NCI-H82 treated with DMSO at 0.1 percent for 48 hours (cell line): ENCODE measurements around the gene HPSE.
"Not testable (repeated sequence)": the region's sequence is repeated elsewhere in the genome, so short reads cannot be mapped to it uniquely, and the experiment has no call there.

Source experiments
- DNase-seq: peaks from one replicate; lab custom pipeline; 2025; ENCODE audit not compliant: unreplicated experiment; lab: John Stamatoyannopoulos, UW

The HPSE gene

GRCh38 chr4:83284193-83285054 is 50.2 kb downstream of the HPSE start, which contains the start of gene COQ2:
TSS of gene COQ2 (minus strand) at chr4:83284798. CDS start at chr4:83284764, 34 bp downstream.
- DNase-seq: peak; percentile 56

GRCh38 chr4:83283181-83283580 is 51.5 kb downstream of the HPSE start:
- no peak for DNase-seq

GRCh38 chr4:83282049-83282535 is 52.6 kb downstream of the HPSE start:
- DNase-seq: no peak

- DNase-seq: no peak
Observed at GRCh38 chr4:83281307-83281706, 53.3 kb downstream of the HPSE start.

- no peak for DNase-seq
Observed at GRCh38 chr4:83276299-83277040, 58.2 kb downstream of the HPSE start.

- DNase-seq: not testable (repeated sequence)
Observed at GRCh38 chr4:83273926-83274325, 60.7 kb downstream of the HPSE start.

- DNase-seq: no peak
Observed at GRCh38 chr4:83272900-83273299, 61.7 kb downstream of the HPSE start.

- no peak for DNase-seq
Observed at GRCh38 chr4:83269256-83269655, 65.4 kb downstream of the HPSE start.

GRCh38 chr4:83268491-83268890 is 66.2 kb downstream of the HPSE start:
- no peak for DNase-seq

- DNase-seq: no peak
Observed at GRCh38 chr4:83267830-83268475, 66.7 kb downstream of the HPSE start.

- no peak for DNase-seq
Observed at GRCh38 chr4:83267121-83267829, 67.4 kb downstream of the HPSE start.

GRCh38 chr4:83266689-83267088 is 68.0 kb downstream of the HPSE start:
- DNase-seq: no peak

GRCh38 chr4:83263106-83263505 is 71.5 kb downstream of the HPSE start:
- no peak for DNase-seq

GRCh38 chr4:83262682-83263081 is 72.0 kb downstream of the HPSE start:
- no peak for DNase-seq

GRCh38 chr4:83261307-83261706 is 73.3 kb downstream of the HPSE start:
- DNase-seq: no peak

GRCh38 chr4:83259586-83259985 is 75.1 kb downstream of the HPSE start:
- DNase-seq: no peak

- DNase-seq: no peak
Observed at GRCh38 chr4:83258461-83258860, 76.2 kb downstream of the HPSE start.

GRCh38 chr4:83257811-83258210 is 76.8 kb downstream of the HPSE start:
- DNase-seq: no peak

GRCh38 chr4:83255584-83255983 is 79.1 kb downstream of the HPSE start:
- no peak for DNase-seq

- DNase-seq: peak; percentile 52
Observed at GRCh38 chr4:83252782-83253405, 81.8 kb downstream of the HPSE start.
